ENCODE results near the gene BTBD9. TPM values are rescaled to one million over a fixed set of nuclear protein-coding genes. Genes with fewer than 3 reads are reported as not detected.
A peak's percentile ranks its signal among the peaks of the same experiment; 100 is the strongest.

The BTBD9 gene
- total and polyA plus RNA-seq, 2 experiments from 2014 or later, result 8.4 to 10.1 TPM

- H3K27me3 ChIP-seq, result no peaks in the 10 kb centered on the region
- no peak for TF ChIP-seq CTCF (IDR thresholded peaks at IDR 0.05; ENCODE audit: low read depth, low read length)
- DNase-seq (ENCODE audit: low read depth in 1 of 2, low spot score in 1 of 2), result peak in 1 of 2 donors; percentile 51
- no peak overlapping the region for H3K27ac ChIP-seq
- H3K36me3 ChIP-seq, result no peaks in the 10 kb centered on the region
- H3K9me3 ChIP-seq (ENCODE audit: low read depth), result no peaks in the 10 kb centered on the region
- H3K4me3 ChIP-seq, result no peak overlapping the region
- no peaks in the 10 kb centered on the region for H3K4me1 ChIP-seq (ENCODE audit: low read depth)
These were observed 111.3 kb downstream of the BTBD9 start for GRCh38 chr6:38528196-38528965.

GRCh38 chr6:38527371-38527770, 112.4 kb downstream of the BTBD9 start:
- Histone ChIP-seq H3K27ac (no peak overlapping the region), H3K4me1 (ENCODE audit: low read depth) (no peaks in the 10 kb centered on the region), H3K9me3 (ENCODE audit: low read depth) (no peaks in the 10 kb centered on the region), H3K4me3 (no peak overlapping the region), H3K27me3 (no peaks in the 10 kb centered on the region), H3K36me3 (no peaks in the 10 kb centered on the region)
- no peak for TF ChIP-seq CTCF (IDR thresholded peaks at IDR 0.05; ENCODE audit: low read depth, low read length)
- DNase-seq (ENCODE audit: low read depth in 1 of 2, low spot score in 1 of 2), result no peak

- no peaks in the 10 kb centered on the region for H3K36me3 ChIP-seq
- no peaks in the 10 kb centered on the region for H3K4me1 ChIP-seq (ENCODE audit: low read depth)
- H3K27me3 ChIP-seq, result no peaks in the 10 kb centered on the region
- H3K27ac ChIP-seq, result no peak overlapping the region
- TF ChIP-seq CTCF (IDR thresholded peaks at IDR 0.05; ENCODE audit: low read depth, low read length), result no peak
- DNase-seq (ENCODE audit: low read depth in 1 of 2, low spot score in 1 of 2), result no peak
- no peak overlapping the region for H3K4me3 ChIP-seq
- H3K9me3 ChIP-seq (ENCODE audit: low read depth), result no peaks in the 10 kb centered on the region
These were observed 113.8 kb downstream of the BTBD9 start for GRCh38 chr6:38525888-38526287.

GRCh38 chr6:38524436-38525145, 115.1 kb downstream of the BTBD9 start:
- Histone ChIP-seq H3K9me3 (ENCODE audit: low read depth) (no peaks in the 10 kb centered on the region), H3K27ac (no peak overlapping the region), H3K27me3 (no peaks in the 10 kb centered on the region), H3K4me1 (ENCODE audit: low read depth) (no peaks in the 10 kb centered on the region), H3K36me3 (no peaks in the 10 kb centered on the region), H3K4me3 (no peak overlapping the region)
- TF ChIP-seq CTCF (IDR thresholded peaks at IDR 0.05; ENCODE audit: low read depth, low read length), result no peak
- no peak for DNase-seq (ENCODE audit: low read depth in 1 of 2, low spot score in 1 of 2)

GRCh38 chr6:38522322-38522721, 117.4 kb downstream of the BTBD9 start:
- H3K36me3 ChIP-seq, result no peaks in the 10 kb centered on the region
- H3K27me3 ChIP-seq, result no peaks in the 10 kb centered on the region
- TF ChIP-seq CTCF (IDR thresholded peaks at IDR 0.05; ENCODE audit: low read depth, low read length), result no peak
- H3K27ac ChIP-seq, result no peak overlapping the region
- H3K4me1 ChIP-seq (ENCODE audit: low read depth), result no peaks in the 10 kb centered on the region
- H3K9me3 ChIP-seq (ENCODE audit: low read depth), result no peaks in the 10 kb centered on the region
- DNase-seq (ENCODE audit: low read depth in 1 of 2, low spot score in 1 of 2), result peak in 1 of 2 donors; percentile 72
- no peak overlapping the region for H3K4me3 ChIP-seq
